HepG2 (cell line): ENCODE data around the gene TBC1D22A. TPM values are rescaled to one million over a fixed set of nuclear protein-coding genes. Genes with fewer than 3 reads are reported as not detected.

Experiments
- ATAC-seq: fragments of 200-7000 bp; cut with Tn5 transposase; 3 replicates; pipeline ENCODE4 v1.9.1; 2020; ENCODE audit warnings: mild to moderate bottlenecking, moderate library complexity
- BruUV-seq: library from RNA; stranded (reverse); fragments of 400-500 nt; replicated peaks from 2 replicates; lab custom pipeline; 2021; lab: Mats Ljungman, UMichigan
- CTCF ChIA-PET: fragments of 300-600 bp; formaldehyde crosslinking; extraction: SDS; loops from one replicate; lab custom pipeline; 2021; ENCODE audit warnings: low total read pairs, inconsistent platforms, low intra/inter-chr PET ratio; lab: Yijun Ruan, JAX
- POLR2A ChIA-PET: fragments of 350-600 bp; sonication (Branson Sonifier 250); formaldehyde crosslinking; loops from one replicate; lab custom pipeline; 2020; ENCODE audit warnings: antibody characterized with exemption, inconsistent platforms; lab: Yijun Ruan, JAX
- DNase-seq: peaks from one replicate; pipeline ENCODE4 v3.0.0-alpha.2; 2015; ENCODE audit warnings: low spot score
- FAIRE-seq: peaks from 3 replicates; lab custom pipeline; 2011; peaks lifted over from hg19 to GRCh38; lab: Jason Lieb, UNC
- H2AFZ ChIP-seq: one replicate; pipeline ENCODE4 v1.6.1; 2011; ENCODE audit warnings: low read length, inconsistent platforms
- H3K27ac ChIP-seq: fragments of 300-600 bp; 3 replicates; pipeline ENCODE4 v1.8.0; 2011; ENCODE audit warnings: mixed run types, mild to moderate bottlenecking, mixed read lengths, low read length, inconsistent platforms; ENCODE audit not compliant: insufficient read depth; ENCODE audit errors: extremely low read length
- H3K27me3 ChIP-seq, 2 experiments: fragments of 200-600 bp in 1 of 2; 2 replicates in 1 of 2; 3 replicates in 1 of 2; pipeline versions ENCODE4 v1.6.0 to v1.8.0; 2011; ENCODE audit warnings: low read length in 2 of 2, mild to moderate bottlenecking in 2 of 2, moderate library complexity in 2 of 2, inconsistent platforms in 1 of 2; ENCODE audit not compliant: insufficient read depth in 2 of 2, control insufficient read depth in 1 of 2
- H3K36me3 ChIP-seq, 2 experiments: fragments of 200-600 bp in 1 of 2; replicated peaks in 1 of 2; 2 replicates in 1 of 2; 3 replicates in 1 of 2; pipeline versions ENCODE4 v1.5.1 to v1.8.0; 2011; ENCODE audit warnings: low read length in 2 of 2, inconsistent platforms in 1 of 2; ENCODE audit not compliant: insufficient read depth in 2 of 2, control insufficient read depth in 1 of 2
- H3K4me1 ChIP-seq: 2 replicates; pipeline ENCODE4 v1.5.1; 2012; ENCODE audit warnings: low read length, inconsistent platforms; ENCODE audit not compliant: insufficient read depth
- H3K4me2 ChIP-seq: 2 replicates; pipeline ENCODE4 v1.6.0; 2011; ENCODE audit warnings: low read depth, low read length, inconsistent platforms
- H3K4me3 ChIP-seq, 3 experiments: fragments of 200-600 bp in 1 of 3; sonication (generic), shearing (Covaris generic) in 1 of 3; replicated peaks in 1 of 3; 2 replicates each; pipeline ENCODE4 v1.5.1; 2011 to 2016; ENCODE audit warnings: low read length in 3 of 3, inconsistent platforms in 2 of 3, low read depth in 2 of 3, mild to moderate bottlenecking in 2 of 3, control low read depth in 1 of 3, mixed read lengths in 1 of 3; ENCODE audit not compliant: insufficient read depth in 1 of 3
- H3K79me2 ChIP-seq: one replicate; pipeline ENCODE4 v1.6.1; 2011; ENCODE audit warnings: low read length, inconsistent platforms; ENCODE audit not compliant: insufficient read depth
- H3K9ac ChIP-seq: 2 replicates; pipeline ENCODE4 v1.6.0; 2011; ENCODE audit warnings: mild to moderate bottlenecking, low read depth, low read length, inconsistent platforms; ENCODE audit not compliant: insufficient read depth
- H3K9me3 ChIP-seq: 2 replicates; pipeline ENCODE4 v1.5.1; 2012; ENCODE audit warnings: mild to moderate bottlenecking, low read length
- H4K20me1 ChIP-seq: 2 replicates; pipeline ENCODE4 v1.6.0; 2011; ENCODE audit warnings: inconsistent platforms, mild to moderate bottlenecking, low read length, moderate library complexity; ENCODE audit not compliant: insufficient read depth
- CENPBD1 ChIP-seq: sonication (generic); formaldehyde crosslinking; IDR thresholded peaks from 2 replicates; pipeline ENCODE4 v1.8.0; 2022; ENCODE audit warnings: missing genetic modification reagents, low read depth, mild to moderate bottlenecking, borderline replicate concordance
- DNMT1 ChIP-seq: sonication (generic); formaldehyde crosslinking; IDR thresholded peaks from 2 replicates; pipeline ENCODE4 v1.5.1; 2020; ENCODE audit warnings: mild to moderate bottlenecking, missing genetic modification reagents
- GABPB1 ChIP-seq: IDR thresholded peaks from 2 replicates; pipeline ENCODE4 v1.6.1; 2016; ENCODE audit warnings: mild to moderate bottlenecking, missing genetic modification reagents, moderate library complexity, missing compliant biosample characterization
- HBP1 ChIP-seq: IDR thresholded peaks from 2 replicates; pipeline ENCODE4 v1.6.1; 2016; ENCODE audit warnings: low read depth, control low read depth
- HNF4A ChIP-seq: sonication (generic); formaldehyde crosslinking; IDR thresholded peaks from 2 replicates; pipeline ENCODE4 v1.4.0; 2020; ENCODE audit warnings: missing genetic modification reagents
- HNRNPUL1 ChIP-seq: fragments of 200-400 bp; formaldehyde crosslinking; IDR thresholded peaks from 2 replicates; pipeline ENCODE4 v1.6.1; 2017; ENCODE audit warnings: low read depth, mild to moderate bottlenecking, low read length, moderate library complexity
- NAIF1 ChIP-seq: sonication (generic); formaldehyde crosslinking; IDR thresholded peaks from 2 replicates; pipeline ENCODE4 v1.5.0; 2020; ENCODE audit warnings: mild to moderate bottlenecking, missing genetic modification reagents, borderline replicate concordance
- NR1H2 ChIP-seq: sonication (generic); formaldehyde crosslinking; IDR thresholded peaks from 2 replicates; pipeline ENCODE4 v1.8.1; 2022; ENCODE audit warnings: low read depth, missing genetic modification reagents, borderline replicate concordance
- NR3C1 ChIP-seq: sonication (generic); formaldehyde crosslinking; IDR thresholded peaks from 2 replicates; pipeline ENCODE4 v1.4.0; 2020; ENCODE audit warnings: missing genetic modification reagents
- SMC3 ChIP-seq: IDR thresholded peaks from 2 replicates; pipeline ENCODE4 v1.6.1; 2011; ENCODE audit warnings: low read length, improper control_type of control experiment
- TFAP4 ChIP-seq: sonication (generic); IDR thresholded peaks from 2 replicates; pipeline ENCODE4 v1.6.1; 2016; ENCODE audit warnings: low read depth, borderline replicate concordance
- ZFP36L2 ChIP-seq: sonication (generic); formaldehyde crosslinking; IDR thresholded peaks from 2 replicates; pipeline ENCODE4 v1.4.0; 2020; ENCODE audit warnings: missing genetic modification reagents
- ZFY ChIP-seq: sonication (generic); formaldehyde crosslinking; IDR thresholded peaks from 2 replicates; pipeline ENCODE4 v1.4.0; 2020; ENCODE audit warnings: missing genetic modification reagents
- ZNF333 ChIP-seq: sonication (generic); formaldehyde crosslinking; IDR thresholded peaks from 2 replicates; pipeline ENCODE4 v1.4.0; 2020; ENCODE audit warnings: mild to moderate bottlenecking, missing genetic modification reagents, borderline replicate concordance
- ZNF414 ChIP-seq: sonication (generic); formaldehyde crosslinking; IDR thresholded peaks from 2 replicates; pipeline ENCODE4 v1.5.0; 2020; ENCODE audit warnings: missing genetic modification reagents
- ZNF678 ChIP-seq: sonication (generic); formaldehyde crosslinking; IDR thresholded peaks from 2 replicates; pipeline ENCODE4 v1.4.0; 2020; ENCODE audit warnings: mild to moderate bottlenecking, missing genetic modification reagents
- ZNF775 ChIP-seq: sonication (generic); formaldehyde crosslinking; IDR thresholded peaks from 2 replicates; pipeline ENCODE4 v1.4.0; 2020; ENCODE audit warnings: missing genetic modification reagents, mild to moderate bottlenecking, moderate library complexity, borderline replicate concordance
- ZNF790 ChIP-seq: sonication (generic); formaldehyde crosslinking; IDR thresholded peaks from 2 replicates; pipeline ENCODE4 v1.8.0; 2022; ENCODE audit warnings: missing genetic modification reagents, mild to moderate bottlenecking, borderline replicate concordance
- ZNF883 ChIP-seq: sonication (generic); formaldehyde crosslinking; IDR thresholded peaks from 2 replicates; pipeline ENCODE4 v1.5.1; 2020; ENCODE audit warnings: mild to moderate bottlenecking, missing genetic modification reagents; ENCODE audit errors: not compliant biosample characterization
- WGBS: methylation state at CpG from one replicate; pipeline ENCODE4 v1.1.6; 2017; ENCODE audit warnings: low lambda C conversion rate; 5-methylcytosine and 5-hydroxymethylcytosine counted together
- in situ Hi-C: cut with HindIII; loops from 2 replicates; pipeline ENCODE4 v1.10.0; 2017; ENCODE audit warnings: low pct_unique_long_range_greater_than_20kb; ENCODE audit not compliant: extremely low pct_ligation_motif_present
- intact Hi-C: fragments of 100-400 bp; cut with micrococcal nuclease; formaldehyde crosslinking; loops from one replicate; pipeline ENCODE4 v1.10.0; 2022; ENCODE audit not compliant: unreplicated experiment
- polyA plus RNA-seq, 8 experiments: library from polyadenylated mRNA; depleted of rRNA in 3 of 8; stranded (reverse) in 7 of 8; unstranded in 1 of 8; fragments of >200 nt; fragmentation: Illumina TruSeq in 4 of 8; extraction: Trizol in 4 of 8; gene quantifications; 2 replicates each; pipeline versions ENCODE4 v1.2.1 to v1.2.3, GENCODE V29; 2011 to 2016; ENCODE audit warnings: low read depth in 4 of 8, missing spikeins in 1 of 8, mixed read lengths in 1 of 8; ENCODE audit not compliant: insufficient read depth in 1 of 8
- total RNA-seq, 5 experiments: library from RNA; depleted of rRNA; stranded (reverse); fragments of >200 nt; fragmentation: Illumina TruSeq; extraction: Trizol; gene quantifications; 2 replicates each; pipeline ENCODE4 v1.2.3, GENCODE V29; 2016; ENCODE audit warnings: low read depth in 1 of 5

The TBC1D22A gene
- total and polyA plus RNA-seq, 2 of the 13 experiments (the other 11 are each of a cell fraction or from before 2014, with no cell fraction given) = 17.3 to 18.0 TPM

- no peak for TF ChIP-seq DNMT1 (CRISPR knock-in tag)
Observed at GRCh38 chr22:47151064-47151463, 388.6 kb downstream of the TBC1D22A start (continued).

DNA sequence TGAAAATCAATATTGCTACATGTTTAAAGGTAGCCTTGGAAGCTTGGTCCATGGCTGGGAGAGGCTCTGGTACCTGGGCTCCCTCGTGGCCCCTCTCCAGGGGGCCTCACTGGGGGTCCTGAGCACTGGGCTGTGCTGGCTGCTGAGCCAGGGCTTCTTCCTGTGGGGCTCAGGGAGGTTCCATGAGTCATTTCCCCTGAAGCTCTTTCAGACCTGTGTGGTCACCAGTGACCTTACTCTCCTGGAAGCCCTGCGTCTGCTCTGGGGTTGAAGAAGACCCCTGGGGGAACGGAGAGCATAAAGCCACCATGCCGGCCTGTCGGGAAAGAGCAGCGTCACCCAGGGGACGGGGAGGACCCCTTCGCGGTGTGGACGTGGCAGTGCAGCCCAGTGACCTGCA lies 389.0 kb downstream of the TBC1D22A start:
- WGBS = 94% methylated on average over 10 of the region's 10 CpGs
- ChIA-PET POLR2A (no interaction called here), CTCF (no interaction called here)
- H3K79me2 ChIP-seq = no peaks in the 10 kb centered on the region
- ATAC-seq (no peak), FAIRE-seq (no peak), DNase-seq (no peak)
- no peaks in the 10 kb centered on the region for H3K27me3 ChIP-seq
- H3K4me1 ChIP-seq = no peaks in the 10 kb centered on the region
- no peak overlapping the region for H3K4me2 ChIP-seq
- no peak overlapping the region for H3K27ac ChIP-seq
- no peaks in the 10 kb centered on the region for H3K9me3 ChIP-seq
- no peaks in the 10 kb centered on the region for H3K36me3 ChIP-seq
- H3K9ac ChIP-seq = no peak overlapping the region
- no peak overlapping the region for H3K4me3 ChIP-seq
- no peak overlapping the region for H2AFZ ChIP-seq
- H4K20me1 ChIP-seq = peaks cover 4% of the 10 kb centered on the region; the same call in 1 of the 2 replicates
- in situ Hi-C loops = no loop called here
- intact Hi-C loops = no loop called here
- no TSS peak for BruUV-seq
- no peak for TF ChIP-seq NR1H2
- no peak for TF ChIP-seq CENPBD1 (CRISPR knock-in tag)
- no peak for TF ChIP-seq SMC3
- TF ChIP-seq HNF4A = no peak
- TF ChIP-seq ZFP36L2 = no peak
- TF ChIP-seq ZNF414 (CRISPR knock-in tag) = no peak
- no peak for TF ChIP-seq GABPB1 (CRISPR knock-in tag)
- no peak for TF ChIP-seq ZNF678 (CRISPR knock-in tag)
- TF ChIP-seq HBP1 (CRISPR knock-in tag) = no peak
- TF ChIP-seq ZNF790 = no peak
- TF ChIP-seq ZFY (CRISPR knock-in tag) = no peak
- TF ChIP-seq NAIF1 (CRISPR knock-in tag) = no peak
- TF ChIP-seq NR3C1 (CRISPR knock-in tag) = no peak
- TF ChIP-seq ZNF333 (CRISPR knock-in tag) = no peak
- TF ChIP-seq ZNF883 (CRISPR knock-in tag) = no peak
- TF ChIP-seq HNRNPUL1 = no peak
- TF ChIP-seq TFAP4 = no peak
- TF ChIP-seq ZNF775 (CRISPR knock-in tag) = no peak
